Lower lobe of right lung (tissue), 2 donors: ENCODE data around the gene CALHM5. TPM values are rescaled to one million over a fixed set of nuclear protein-coding genes. Genes with fewer than 3 reads are reported as not detected.

Source experiments
- ATAC-seq, 2 donors: fragments of 200-7000 bp; cut with Tn5 transposase; one replicate each; pipeline ENCODE4 v1.9.1; 2020 to 2022; ENCODE audit warnings: mild to moderate bottlenecking in 2 of 2, moderate library complexity in 2 of 2
- DNase-seq: peaks from one replicate; pipeline ENCODE4 v3.0.0-alpha.2; 2020
- H3K27ac ChIP-seq: fragments of 200-600 bp; one replicate; pipeline ENCODE4 v1.8.0; 2022
- H3K27me3 ChIP-seq: fragments of 200-600 bp; one replicate; pipeline ENCODE4 v1.8.0; 2022; ENCODE audit warnings: low read depth
- H3K36me3 ChIP-seq: fragments of 200-600 bp; one replicate; pipeline ENCODE4 v1.8.0; 2022; ENCODE audit warnings: mild to moderate bottlenecking
- H3K4me1 ChIP-seq: fragments of 200-600 bp; one replicate; pipeline ENCODE4 v1.8.0; 2022
- H3K4me3 ChIP-seq: fragments of 200-600 bp; one replicate; pipeline ENCODE4 v1.8.0; 2022; ENCODE audit warnings: mild to moderate bottlenecking
- H3K9me3 ChIP-seq: fragments of 200-600 bp; one replicate; pipeline ENCODE4 v1.8.0; 2022
- CTCF ChIP-seq: fragments of 200-600 bp; IDR thresholded peaks from one replicate; pipeline ENCODE4 v1.8.0; 2022; ENCODE audit warnings: antibody characterized with exemption, mild to moderate bottlenecking
- intact Hi-C: fragments of 100-400 bp; cut with DNase I; formaldehyde crosslinking; loops from one replicate; pipeline ENCODE4 v1.11.0; 2022
- total RNA-seq: library from RNA; stranded (reverse); fragmentation: NEBNext Ultra II Directional; extraction: Animal tissue kit (Norgen Biotek cat#: 25700); gene quantifications from one replicate; pipeline ENCODE4 v1.2.1, GENCODE V29; 2021
- donor health status: DM: no; HTN: yes; CAD: no; lungs with severe emphysema.

CALHM5 gene
- total RNA-seq, 1 donor from 2014 or later = 1.9 TPM

GRCh38 chr6:116476002-116476678 lies 35.3 kb upstream of the CALHM5 start:
- ATAC-seq (peak; percentile 77 to 84), DNase-seq (no peak)
- no peak overlapping the region for H3K4me3 ChIP-seq
- H3K27ac ChIP-seq = peak overlapping the region; percentile 48
- H3K36me3 ChIP-seq = no peaks in the 10 kb centered on the region
- no peaks in the 10 kb centered on the region for H3K27me3 ChIP-seq
- intact Hi-C loops = no loop called here
- TF ChIP-seq CTCF = no peak
- H3K9me3 ChIP-seq = no peaks in the 10 kb centered on the region
- H3K4me1 ChIP-seq = peaks cover 4% of the 10 kb centered on the region

DNA sequence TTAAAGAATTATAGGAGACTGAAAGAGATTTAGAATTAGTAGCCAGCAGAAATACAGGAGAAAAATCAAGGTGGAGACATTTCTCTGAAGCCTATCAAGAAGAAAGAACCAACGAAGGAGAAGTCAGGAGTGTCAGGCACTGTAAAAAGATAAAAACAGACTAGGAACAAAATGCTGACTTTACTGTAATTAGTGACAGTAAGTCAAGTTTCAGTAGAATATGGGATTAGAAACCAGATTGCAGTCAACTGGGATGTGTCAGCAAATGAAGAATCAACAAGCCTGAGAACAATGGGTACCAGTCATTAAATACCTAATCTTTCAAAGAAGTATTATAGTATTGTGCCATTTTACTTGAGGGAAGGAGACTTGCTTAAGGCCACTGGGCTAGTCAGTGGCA lies 28.7 kb upstream of the CALHM5 start:
- no peaks in the 10 kb centered on the region for H3K27me3 ChIP-seq
- DNase-seq = no peak
- H3K4me1 ChIP-seq = no peaks in the 10 kb centered on the region
- intact Hi-C loops = no loop called here
- no peak for ATAC-seq
- no peaks in the 10 kb centered on the region for H3K36me3 ChIP-seq
- H3K4me3 ChIP-seq = no peak overlapping the region
- no peaks in the 10 kb centered on the region for H3K9me3 ChIP-seq
- TF ChIP-seq CTCF = no peak
- no peak overlapping the region for H3K27ac ChIP-seq

GRCh38 chr6:116483616-116484015 lies 27.8 kb upstream of the CALHM5 start:
- Histone ChIP-seq H3K4me1 (no peaks in the 10 kb centered on the region), H3K27ac (no peak overlapping the region), H3K27me3 (no peaks in the 10 kb centered on the region), H3K4me3 (no peak overlapping the region), H3K9me3 (no peaks in the 10 kb centered on the region), H3K36me3 (no peaks in the 10 kb centered on the region)
- no peak for TF ChIP-seq CTCF
- no peak for ATAC-seq
- DNase-seq = no peak
- intact Hi-C loops = no loop called here

- DNase-seq = no peak
- Histone ChIP-seq H3K36me3 (no peaks in the 10 kb centered on the region), H3K9me3 (no peaks in the 10 kb centered on the region), H3K27ac (no peak overlapping the region), H3K27me3 (no peaks in the 10 kb centered on the region), H3K4me1 (no peaks in the 10 kb centered on the region), H3K4me3 (no peak overlapping the region)
- no peak for TF ChIP-seq CTCF
- ATAC-seq = no peak
- intact Hi-C loops = no loop called here
Observed at GRCh38 chr6:116485559-116486184, 25.8 kb upstream of the CALHM5 start.

- intact Hi-C loops = no loop called here
- H3K9me3 ChIP-seq = no peaks in the 10 kb centered on the region
- H3K36me3 ChIP-seq = no peaks in the 10 kb centered on the region
- no peaks in the 10 kb centered on the region for H3K4me1 ChIP-seq
- ATAC-seq (no peak), DNase-seq (no peak)
- H3K27me3 ChIP-seq = no peaks in the 10 kb centered on the region
- TF ChIP-seq CTCF = no peak
- H3K27ac ChIP-seq = no peak overlapping the region
- no peak overlapping the region for H3K4me3 ChIP-seq
Observed at GRCh38 chr6:116491610-116492330, 19.7 kb upstream of the CALHM5 start.
